22Rv1 (cell line): ENCODE measurements around the gene OR2V2.
"Not testable (repeated sequence)": the region's sequence is repeated elsewhere in the genome, so short reads cannot be mapped to it uniquely, and the experiment has no call there.

Experiments
- H3K27ac ChIP-seq: fragments of 450-650 bp; 2 replicates; pipeline ENCODE4 v1.5.1; 2017
- CTCF ChIP-seq: fragments of 450-650 bp; IDR thresholded peaks from 2 replicates; pipeline ENCODE4 v1.5.1; 2017; ENCODE audit warnings: mild to moderate bottlenecking
- ZFX ChIP-seq: fragments of 450-650 bp; IDR thresholded peaks from 2 replicates; pipeline ENCODE4 v1.6.1; 2017; ENCODE audit warnings: antibody characterized with exemption, borderline replicate concordance

OR2V2 gene

GRCh38 chr5:181105391-181106025 lies 41.9 kb upstream of the OR2V2 start:
- no peak overlapping the region for H3K27ac ChIP-seq
- TF ChIP-seq CTCF: no peak
- TF ChIP-seq ZFX: no peak

- no peak overlapping the region for H3K27ac ChIP-seq
- TF ChIP-seq ZFX: no peak
- no peak for TF ChIP-seq CTCF
Measured at GRCh38 chr5:181107699-181108098, 39.7 kb upstream of the OR2V2 start.

GRCh38 chr5:181108578-181109165 lies 38.7 kb upstream of the OR2V2 start:
- TF ChIP-seq ZFX (no peak), CTCF (no peak)

GRCh38 chr5:181109489-181110013 lies 37.8 kb upstream of the OR2V2 start:
- TF ChIP-seq CTCF (no peak), ZFX (no peak)
- no peak overlapping the region for H3K27ac ChIP-seq

More at GRCh38 chr5:181108578-181109165, 38.7 kb upstream of the OR2V2 start:
- no peak overlapping the region for H3K27ac ChIP-seq

- H3K27ac ChIP-seq: no peak overlapping the region
Measured at GRCh38 chr5:181111010-181111409, 36.4 kb upstream of the OR2V2 start.

GRCh38 chr5:181112476-181112875 lies 34.9 kb upstream of the OR2V2 start:
- no peak overlapping the region for H3K27ac ChIP-seq
- no peak for TF ChIP-seq CTCF
- no peak for TF ChIP-seq ZFX

More at GRCh38 chr5:181111010-181111409, 36.4 kb upstream of the OR2V2 start:
- no peak for TF ChIP-seq CTCF

- H3K27ac ChIP-seq: not testable (repeated sequence)
Measured at GRCh38 chr5:181113572-181113971, 33.8 kb upstream of the OR2V2 start.
